ENCODE results near the gene IPO5.

GRCh38 chr13:98004107-98004506 lies 50.6 kb downstream of the IPO5 start:
- TF ChIP-seq POLR2A (IDR thresholded peaks at IDR 0.05) (no peak), CTCF (IDR thresholded peaks at IDR 0.05) (no peak)
